Measurements from ENCODE around the gene TOR3A. TPM values are rescaled to one million over a fixed set of nuclear protein-coding genes. Genes with fewer than 3 reads are reported as not detected.

The TOR3A gene
- total RNA-seq, 1 donor from 2014 or later, result 14.0 TPM

DNA sequence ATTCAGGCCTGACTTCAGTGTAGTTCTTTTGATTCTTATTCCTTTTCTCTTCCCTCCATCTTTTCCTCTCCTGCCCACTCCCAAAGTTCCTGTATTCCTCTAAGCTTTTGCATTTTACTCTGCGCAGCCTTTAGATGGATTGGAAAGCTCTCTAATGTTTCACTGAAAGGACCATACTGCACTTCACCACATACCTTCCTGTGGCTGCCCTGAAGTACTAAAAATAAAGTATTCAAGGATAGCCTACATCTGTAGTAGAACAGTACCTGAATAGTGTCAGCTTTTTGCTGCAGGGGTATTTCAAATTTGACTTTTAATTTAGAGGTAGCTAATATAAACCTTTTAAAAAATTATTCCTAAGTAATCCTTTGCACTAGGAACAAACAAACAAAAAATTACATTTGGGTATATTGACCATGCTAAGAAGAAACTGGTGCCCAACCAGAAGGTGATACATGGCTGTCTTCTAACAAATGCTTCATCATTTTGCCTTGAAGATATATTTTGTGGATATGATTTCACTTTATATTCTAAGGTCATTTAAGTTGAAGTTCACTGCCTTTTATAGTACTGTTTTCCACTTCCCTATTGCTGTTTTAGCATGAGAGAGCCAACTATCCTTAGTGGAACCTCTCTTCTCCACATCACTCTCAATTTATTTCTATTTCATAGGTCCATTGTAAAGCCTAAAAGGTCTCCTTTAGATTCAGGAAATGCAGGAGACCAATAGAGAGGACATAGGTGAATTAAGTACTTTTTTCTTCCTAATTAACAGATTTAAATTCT is 33.3 kb upstream of the TOR3A start:
- no peak for DNase-seq (ENCODE audit: low read depth)
- peaks cover under 1% of the 10 kb centered on the region for H3K36me3 ChIP-seq (ENCODE audit: control insufficient read depth, insufficient read depth, low read length)
- TF ChIP-seq, protein P1, sequence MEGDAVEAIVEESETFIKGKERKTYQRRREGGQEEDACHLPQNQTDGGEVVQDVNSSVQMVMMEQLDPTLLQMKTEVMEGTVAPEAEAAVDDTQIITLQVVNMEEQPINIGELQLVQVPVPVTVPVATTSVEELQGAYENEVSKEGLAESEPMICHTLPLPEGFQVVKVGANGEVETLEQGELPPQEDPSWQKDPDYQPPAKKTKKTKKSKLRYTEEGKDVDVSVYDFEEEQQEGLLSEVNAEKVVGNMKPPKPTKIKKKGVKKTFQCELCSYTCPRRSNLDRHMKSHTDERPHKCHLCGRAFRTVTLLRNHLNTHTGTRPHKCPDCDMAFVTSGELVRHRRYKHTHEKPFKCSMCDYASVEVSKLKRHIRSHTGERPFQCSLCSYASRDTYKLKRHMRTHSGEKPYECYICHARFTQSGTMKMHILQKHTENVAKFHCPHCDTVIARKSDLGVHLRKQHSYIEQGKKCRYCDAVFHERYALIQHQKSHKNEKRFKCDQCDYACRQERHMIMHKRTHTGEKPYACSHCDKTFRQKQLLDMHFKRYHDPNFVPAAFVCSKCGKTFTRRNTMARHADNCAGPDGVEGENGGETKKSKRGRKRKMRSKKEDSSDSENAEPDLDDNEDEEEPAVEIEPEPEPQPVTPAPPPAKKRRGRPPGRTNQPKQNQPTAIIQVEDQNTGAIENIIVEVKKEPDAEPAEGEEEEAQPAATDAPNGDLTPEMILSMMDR (IDR thresholded peaks at IDR 0.05; ENCODE audit: insufficient read depth, low read length, severe bottlenecking), result no peak
- no peak overlapping the region for H3K4me3 ChIP-seq (ENCODE audit: low read depth, low read length)
- no peaks in the 10 kb centered on the region for H3K27me3 ChIP-seq (ENCODE audit: control insufficient read depth, insufficient read depth, low read length)
- no peak for FAIRE-seq

DNA sequence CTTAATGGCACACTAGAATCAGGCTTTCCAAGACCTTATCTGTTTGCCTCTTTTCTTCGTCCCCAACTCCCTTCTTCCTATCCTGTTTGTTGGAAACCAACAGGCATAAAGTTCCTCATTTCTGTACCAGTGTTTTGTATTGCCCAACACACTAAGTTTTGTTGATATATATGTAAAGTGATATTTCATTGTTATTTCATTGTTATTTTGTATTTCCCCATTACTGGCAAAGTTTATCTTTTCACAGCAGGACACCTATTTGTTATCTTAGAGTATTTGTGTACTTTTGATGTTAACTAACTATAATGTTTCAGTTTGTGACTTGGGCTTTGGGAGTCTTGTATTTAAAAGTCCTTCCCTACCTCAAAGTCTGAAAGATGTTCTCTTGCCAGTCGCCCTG is 29.1 kb upstream of the TOR3A start:
- TF ChIP-seq, protein P1 (IDR thresholded peaks at IDR 0.05; ENCODE audit: insufficient read depth, low read length, severe bottlenecking), result no peak

DNA sequence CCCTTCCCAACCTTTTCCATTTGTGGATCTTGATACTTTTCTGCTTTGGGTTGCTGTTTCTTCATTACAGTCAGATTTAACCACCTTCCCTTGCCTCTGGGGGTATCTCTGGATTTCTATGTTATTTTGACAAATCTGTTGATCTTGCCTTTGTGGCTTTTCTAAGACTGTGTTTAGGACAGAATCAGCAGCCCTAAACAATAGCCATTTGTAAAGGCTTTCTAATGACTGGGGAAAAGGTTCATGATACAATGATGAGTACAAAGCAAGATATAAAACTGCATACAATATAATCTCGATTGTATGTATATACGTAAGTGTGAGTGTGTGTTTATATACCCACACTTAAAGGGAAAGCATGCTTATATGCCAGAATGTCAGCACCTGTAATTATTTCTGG is 28.4 kb upstream of the TOR3A start:
- Histone ChIP-seq H3K36me3 (ENCODE audit: control insufficient read depth, insufficient read depth, low read length) (no peaks in the 10 kb centered on the region), H3K27me3 (ENCODE audit: control insufficient read depth, insufficient read depth, low read length) (no peaks in the 10 kb centered on the region), H3K4me3 (ENCODE audit: low read depth, low read length) (no peak overlapping the region)
- FAIRE-seq, result no peak
- TF ChIP-seq, protein P1 (IDR thresholded peaks at IDR 0.05; ENCODE audit: insufficient read depth, low read length, severe bottlenecking), result no peak
- DNase-seq (ENCODE audit: low read depth), result no peak

More for the DNA sequence above, 29.1 kb upstream of the TOR3A start:
- DNase-seq (ENCODE audit: low read depth) (no peak), FAIRE-seq (no peak)
- H3K4me3 ChIP-seq (ENCODE audit: low read depth, low read length), result no peak overlapping the region
- no peaks in the 10 kb centered on the region for H3K36me3 ChIP-seq (ENCODE audit: control insufficient read depth, insufficient read depth, low read length)
- H3K27me3 ChIP-seq (ENCODE audit: control insufficient read depth, insufficient read depth, low read length), result no peaks in the 10 kb centered on the region

DNA sequence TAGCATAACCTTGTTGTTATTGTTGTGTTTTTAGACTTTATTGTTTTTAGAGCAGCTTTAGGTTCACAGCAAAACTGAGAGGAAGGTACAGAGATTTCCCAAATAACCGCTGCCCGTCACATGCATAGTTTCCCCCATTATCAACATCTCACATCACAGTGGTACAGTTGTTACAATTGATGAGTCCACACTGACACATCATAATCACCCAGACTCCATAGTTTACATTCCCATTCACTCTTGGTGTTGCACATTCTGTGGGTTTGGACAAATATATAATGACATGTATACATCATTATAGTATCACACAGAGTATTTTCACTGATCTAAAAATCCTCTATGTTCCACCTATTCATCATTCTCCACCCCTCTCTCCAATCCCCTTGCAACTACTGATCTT is 25.9 kb upstream of the TOR3A start:
- TF ChIP-seq, protein P1 (IDR thresholded peaks at IDR 0.05; ENCODE audit: insufficient read depth, low read length, severe bottlenecking), result no peak
- FAIRE-seq (no peak), DNase-seq (ENCODE audit: low read depth) (no peak)
- no peaks in the 10 kb centered on the region for H3K27me3 ChIP-seq (ENCODE audit: control insufficient read depth, insufficient read depth, low read length)
- H3K36me3 ChIP-seq (ENCODE audit: control insufficient read depth, insufficient read depth, low read length), result no peaks in the 10 kb centered on the region
- H3K4me3 ChIP-seq (ENCODE audit: low read depth, low read length), result no peak overlapping the region

DNA sequence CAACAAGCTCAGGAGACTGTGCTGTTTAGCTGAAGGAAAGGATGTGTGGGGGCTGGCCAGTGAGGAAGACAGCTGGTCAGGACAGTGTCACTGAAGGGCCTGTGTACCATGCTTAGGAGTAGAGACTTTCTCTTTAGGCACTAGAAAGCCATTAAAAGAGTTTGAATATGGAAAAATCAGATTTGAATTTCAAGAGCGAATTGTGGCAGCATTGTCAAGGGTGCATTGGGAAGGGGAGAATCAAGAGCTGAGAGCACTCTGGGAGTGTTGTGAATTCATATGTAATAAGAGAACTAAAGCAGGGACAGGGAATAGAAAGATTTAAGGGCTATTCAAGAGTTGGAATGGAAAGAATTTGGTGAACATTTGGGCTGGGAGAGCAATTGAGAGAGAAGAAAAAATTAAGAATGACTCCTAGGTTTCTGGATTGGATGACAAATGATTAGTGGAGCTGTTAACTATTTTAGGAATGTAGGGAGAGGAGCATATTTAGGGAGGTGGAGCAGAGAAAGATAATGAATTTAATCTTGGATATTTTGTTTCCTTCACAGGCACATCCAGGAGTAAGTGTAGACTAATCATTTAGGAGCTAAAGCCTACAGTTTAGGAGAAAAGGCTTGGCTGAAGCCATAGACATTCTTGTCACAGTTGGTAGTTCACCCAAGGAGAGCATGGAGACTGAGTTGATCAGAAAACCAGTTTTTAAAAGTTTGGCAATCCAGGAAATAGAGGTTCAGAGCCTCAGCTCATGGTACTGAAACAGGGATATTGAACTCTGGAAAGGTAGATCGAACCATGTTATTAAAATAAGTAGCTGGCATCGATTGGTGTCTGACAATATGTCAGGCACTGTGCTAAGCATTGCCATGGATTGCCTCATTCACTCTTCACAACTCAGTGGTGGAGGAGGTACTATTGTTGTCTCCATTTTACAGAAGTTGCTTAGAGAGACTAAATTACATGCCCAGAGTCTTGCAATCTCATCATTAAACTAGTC is 23.1 kb upstream of the TOR3A start:
- Histone ChIP-seq H3K4me3 (ENCODE audit: low read depth, low read length) (no peak overlapping the region), H3K36me3 (ENCODE audit: control insufficient read depth, insufficient read depth, low read length) (no peaks in the 10 kb centered on the region), H3K27me3 (ENCODE audit: control insufficient read depth, insufficient read depth, low read length) (no peaks in the 10 kb centered on the region)
- no peak for DNase-seq (ENCODE audit: low read depth)
- no peak for FAIRE-seq
- TF ChIP-seq, protein P1 (IDR thresholded peaks at IDR 0.05; ENCODE audit: insufficient read depth, low read length, severe bottlenecking), result no peak
